ENCODE measurements around the gene DEFB125. TPM values are rescaled to one million over a fixed set of nuclear protein-coding genes. Genes with fewer than 3 reads are reported as not detected.

The DEFB125 gene
- total RNA-seq, 4 donors from 2014 or later: not detected

Other genes with a start within 250 kb of the DEFB125 start
- gene DEFB126, start 54.9 kb downstream of the DEFB125 start, total RNA-seq: not detected
- not detected for gene DEFB127, start 69.8 kb downstream of the DEFB125 start, total RNA-seq
- gene DEFB128, start 102.0 kb downstream of the DEFB125 start, total RNA-seq: not detected
- not detected for gene DEFB129, start 139.6 kb downstream of the DEFB125 start, total RNA-seq
- not detected for gene DEFB132, start 170.1 kb downstream of the DEFB125 start, total RNA-seq
- 10 to 100 TPM in 2 of 4 donors, 1 to 10 TPM in 2; 6.3 to 41.3 (median 10.5) TPM for gene C20orf96, start 203.1 kb downstream of the DEFB125 start, total RNA-seq
- gene ZCCHC3, start 209.9 kb downstream of the DEFB125 start, total RNA-seq: 10 to 100 TPM in 3 of 4 donors, 1 to 10 TPM in 1; 9.6 to 17.3 (median 13.9) TPM
- gene SOX12, start 237.9 kb downstream of the DEFB125 start, total RNA-seq: 1 to 10 TPM; 1.4 to 7.4 (median 2.5) TPM

Data from Peyer's patch (tissue), 4 donors.